HG03045 (cell line): ENCODE measurements around the gene IGFL4.

Experiments
- ATAC-seq: cut with Tn5 transposase; IDR thresholded peaks from one replicate; pipeline ENCODE4 v1.9.1; 2021; ENCODE audit warnings: mild to moderate bottlenecking, moderate library complexity; ENCODE audit not compliant: unreplicated experiment

The IGFL4 gene

DNA sequence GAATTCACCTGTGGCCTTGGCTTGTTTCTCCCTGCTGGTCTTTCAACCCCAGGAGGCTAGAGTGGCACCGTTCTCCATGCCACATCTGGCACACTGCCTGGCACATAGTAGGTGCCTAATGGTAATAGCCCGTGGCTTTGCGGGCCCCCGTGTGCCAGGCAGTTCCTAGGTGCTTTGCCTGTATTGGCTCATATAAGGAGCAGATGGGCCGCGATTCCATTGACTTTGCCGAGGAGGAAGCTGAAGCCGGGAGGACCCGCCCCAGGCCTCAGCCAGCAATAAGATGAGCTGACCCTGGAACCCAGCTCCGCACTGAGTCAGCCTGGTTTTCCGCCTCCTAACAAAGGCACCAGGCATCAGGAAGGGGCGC is 18.8 kb downstream of the IGFL4 start:
- no peak for ATAC-seq

DNA sequence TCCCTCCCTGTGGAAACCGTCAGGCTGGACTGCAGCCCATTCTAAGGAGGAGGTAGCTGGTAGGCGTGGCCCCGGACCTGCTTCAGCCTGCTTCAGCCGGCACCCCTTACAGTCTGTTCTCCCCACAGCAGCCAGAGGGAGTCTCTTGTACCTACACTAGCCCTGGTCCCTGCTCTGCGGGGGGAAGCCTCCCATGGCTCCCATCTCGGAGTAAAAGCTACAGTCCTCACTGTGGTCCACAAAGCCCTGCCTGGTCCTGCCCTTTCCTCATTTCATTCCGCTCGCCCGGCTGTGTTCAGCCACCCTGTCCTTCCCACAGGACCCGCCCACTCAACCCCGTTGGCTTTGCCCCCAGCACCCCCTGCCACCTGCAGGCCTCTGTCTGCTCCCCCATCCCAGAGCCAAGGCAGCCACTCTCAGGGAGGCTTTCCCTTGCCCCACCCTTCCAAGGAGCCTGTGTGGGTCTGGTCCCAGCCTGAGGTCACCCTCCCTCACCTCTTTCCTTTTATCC is 19.2 kb downstream of the IGFL4 start:
- ATAC-seq: no peak

DNA sequence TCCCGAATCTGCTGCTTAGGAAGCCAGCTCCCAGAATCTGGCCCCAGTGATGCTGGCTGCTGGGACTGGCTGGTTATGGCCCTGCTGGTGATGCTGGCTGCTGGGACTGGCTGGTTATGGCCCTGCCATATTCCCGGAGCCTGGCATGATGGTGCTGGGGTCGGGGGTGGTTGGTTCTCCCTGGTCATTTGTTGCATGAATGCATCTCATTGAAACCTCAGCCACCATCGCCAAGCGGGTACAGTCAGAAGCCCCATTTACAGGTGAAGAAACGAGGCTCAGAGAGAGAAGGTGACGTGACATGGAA is 20.0 kb downstream of the IGFL4 start:
- ATAC-seq: no peak

DNA sequence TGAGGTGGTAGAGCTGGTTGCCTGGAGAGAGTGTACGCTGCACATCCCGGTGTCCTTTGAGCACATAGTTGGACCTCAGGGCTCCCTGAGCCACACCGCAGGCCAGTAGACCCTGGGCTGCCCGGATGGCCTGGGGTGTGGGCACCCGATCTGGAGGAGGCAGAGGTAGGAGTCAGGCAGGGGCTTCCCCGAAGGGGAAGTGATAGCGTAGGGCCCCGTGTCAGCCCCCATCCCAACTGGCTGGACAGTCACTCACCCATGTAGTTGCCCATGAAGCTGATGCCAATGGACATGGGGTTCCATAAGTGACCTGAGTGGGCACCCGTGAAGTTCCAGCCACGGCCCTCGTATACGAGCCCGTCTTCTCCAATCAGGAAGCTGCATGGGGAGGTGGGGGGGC is 21.5 kb downstream of the IGFL4 start:
- ATAC-seq: no peak

DNA sequence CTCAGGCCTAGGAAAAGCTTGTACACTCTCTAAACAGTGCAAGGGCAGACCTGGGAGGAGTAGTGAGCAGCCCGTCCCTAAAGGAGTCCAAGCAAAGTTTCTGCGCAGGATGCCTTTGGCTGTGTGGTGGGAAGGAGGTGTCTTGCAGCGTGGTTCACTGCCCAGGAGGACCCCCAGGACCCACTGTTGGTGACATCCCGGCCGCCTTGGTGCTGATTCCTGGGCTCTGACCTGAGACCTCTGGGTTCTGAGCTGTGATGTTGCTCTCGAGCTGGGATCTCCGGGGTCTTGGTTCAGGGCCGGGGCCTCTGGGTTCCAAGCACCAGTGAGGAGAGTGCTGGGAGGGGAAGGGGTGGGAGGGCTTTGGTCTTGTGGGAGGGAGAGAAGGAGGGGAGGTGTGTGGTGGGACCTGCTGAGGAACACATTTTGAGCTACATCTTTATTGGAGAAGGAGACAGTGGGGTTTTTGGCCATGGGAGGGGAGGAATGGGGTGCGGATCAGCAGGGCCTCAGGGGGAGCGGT is 22.0 kb downstream of the IGFL4 start:
- ATAC-seq: no peak

DNA sequence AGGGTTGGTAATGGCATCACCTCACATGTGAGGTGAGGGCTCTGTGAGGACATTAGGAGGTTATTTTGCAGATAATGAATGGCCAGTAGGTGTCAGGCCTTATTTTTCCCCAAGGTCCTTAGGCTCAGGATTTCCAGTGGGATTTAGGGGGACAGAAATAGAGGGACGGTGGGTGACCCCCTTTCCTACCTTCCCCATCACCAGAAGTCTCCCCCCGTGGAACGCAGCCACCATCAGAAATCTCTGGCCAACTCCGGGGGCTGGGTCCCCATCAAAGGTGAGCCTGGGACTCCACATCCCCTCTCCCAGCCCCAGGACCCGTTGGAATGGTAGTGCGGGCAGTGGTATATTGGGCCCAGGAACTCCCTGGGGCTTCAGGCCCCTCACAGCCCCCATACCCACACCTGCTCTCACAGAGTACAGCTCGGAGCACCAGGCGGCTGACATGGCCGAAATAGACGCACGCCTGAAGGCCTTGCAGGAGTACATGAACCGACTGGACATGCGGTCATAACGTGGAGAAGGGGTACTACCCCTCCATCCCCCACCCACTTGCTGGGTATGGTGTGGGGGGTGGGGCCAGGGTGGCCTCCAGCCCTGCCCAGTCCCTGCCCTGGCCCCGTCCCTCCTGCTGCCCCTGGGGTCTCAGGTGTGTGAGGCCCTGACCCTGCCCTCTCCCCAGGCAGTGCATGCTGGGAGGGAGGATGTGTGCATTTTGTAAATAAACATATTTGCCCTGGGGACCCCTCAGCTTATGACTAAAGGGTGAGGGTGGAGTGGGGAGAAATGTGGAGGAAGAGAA is 22.7 kb downstream of the IGFL4 start:
- ATAC-seq: no peak

DNA sequence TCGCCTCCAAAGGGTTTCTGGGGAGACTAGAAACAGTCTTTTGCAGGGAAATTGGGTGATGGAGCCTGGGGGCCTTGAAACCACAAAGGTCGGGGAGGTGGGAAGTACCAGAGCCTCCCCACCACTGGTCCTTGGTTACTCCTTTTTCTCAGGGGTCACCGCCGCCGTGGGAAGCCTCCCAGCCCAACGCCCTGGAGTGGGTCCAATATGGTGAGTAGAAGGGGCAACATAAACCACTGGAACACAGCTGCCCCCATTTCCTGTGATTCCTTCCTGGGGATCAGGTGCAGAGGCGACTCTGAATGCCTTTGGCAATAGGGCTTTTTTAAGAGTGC is 23.7 kb downstream of the IGFL4 start:
- ATAC-seq: no peak

DNA sequence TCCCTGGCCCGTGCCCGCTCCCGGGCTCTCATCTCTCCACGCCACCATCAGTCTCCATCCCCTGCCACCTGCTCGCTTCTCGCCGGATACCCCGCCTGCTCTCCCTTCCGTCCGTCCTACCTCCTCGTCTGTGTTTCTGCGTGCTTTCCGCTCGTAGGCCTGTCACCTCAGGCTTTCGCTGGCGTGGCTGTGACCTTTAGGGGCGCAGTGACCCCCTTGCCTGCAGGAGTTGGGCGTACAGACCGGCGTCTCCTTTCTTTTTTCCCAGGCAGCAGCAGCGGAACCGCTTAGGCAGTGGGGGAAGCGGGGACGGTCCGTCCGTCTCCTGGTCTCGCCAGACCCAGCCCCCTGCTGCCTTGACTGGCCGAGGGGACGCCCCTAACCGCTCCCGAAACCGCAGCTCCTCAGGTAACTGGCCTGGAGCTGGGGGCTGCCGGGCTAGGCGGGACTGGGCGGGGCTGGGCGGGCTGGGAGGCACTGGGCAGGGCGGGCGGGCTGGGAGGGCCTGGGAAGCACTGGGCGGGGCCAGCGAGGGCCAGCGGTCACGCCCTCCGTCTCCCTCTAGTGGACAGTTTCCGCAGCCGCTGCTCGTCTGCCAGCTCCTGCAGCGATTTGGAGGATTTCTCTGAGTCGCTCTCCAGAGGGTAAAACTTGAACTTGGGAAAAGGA is 24.2 kb downstream of the IGFL4 start:
- peak; percentile 61 for ATAC-seq

DNA sequence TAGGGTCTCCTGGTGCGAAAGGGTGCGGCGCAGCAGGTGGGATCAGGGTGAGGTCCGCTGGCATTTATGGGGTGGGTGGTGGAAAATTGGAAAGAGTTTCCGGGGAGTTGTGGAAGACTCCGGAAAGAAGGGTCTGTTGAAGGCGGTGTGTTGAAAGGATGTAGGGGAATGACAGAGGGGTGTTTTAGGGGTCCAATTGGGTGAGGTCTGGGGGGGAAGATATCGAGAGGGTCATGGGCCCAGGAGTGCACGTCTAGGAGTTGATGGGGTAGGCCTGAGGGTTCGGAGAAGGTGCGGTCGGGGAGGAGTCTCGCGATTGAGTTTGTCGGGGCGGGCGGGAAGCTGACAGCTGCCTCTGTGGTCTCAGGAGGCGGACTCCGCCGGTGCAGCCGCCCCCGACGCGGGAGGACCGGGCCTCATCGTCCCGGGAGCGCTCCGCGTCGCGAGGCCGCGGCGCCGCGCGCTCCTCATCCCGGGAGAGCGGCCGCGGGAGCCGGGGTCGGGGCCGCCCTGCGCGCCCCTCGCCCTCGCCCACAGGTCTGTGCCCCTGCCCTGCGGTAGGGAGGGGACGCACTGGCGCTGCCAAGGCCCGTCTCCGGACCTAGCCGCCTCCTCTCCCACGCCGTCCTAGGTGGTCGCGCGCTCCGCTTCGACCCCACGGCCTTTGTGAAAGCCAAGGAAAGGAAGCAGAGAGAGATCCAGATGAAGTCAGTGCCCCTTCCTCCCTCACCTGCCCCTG is 24.9 kb downstream of the IGFL4 start:
- no peak for ATAC-seq

DNA sequence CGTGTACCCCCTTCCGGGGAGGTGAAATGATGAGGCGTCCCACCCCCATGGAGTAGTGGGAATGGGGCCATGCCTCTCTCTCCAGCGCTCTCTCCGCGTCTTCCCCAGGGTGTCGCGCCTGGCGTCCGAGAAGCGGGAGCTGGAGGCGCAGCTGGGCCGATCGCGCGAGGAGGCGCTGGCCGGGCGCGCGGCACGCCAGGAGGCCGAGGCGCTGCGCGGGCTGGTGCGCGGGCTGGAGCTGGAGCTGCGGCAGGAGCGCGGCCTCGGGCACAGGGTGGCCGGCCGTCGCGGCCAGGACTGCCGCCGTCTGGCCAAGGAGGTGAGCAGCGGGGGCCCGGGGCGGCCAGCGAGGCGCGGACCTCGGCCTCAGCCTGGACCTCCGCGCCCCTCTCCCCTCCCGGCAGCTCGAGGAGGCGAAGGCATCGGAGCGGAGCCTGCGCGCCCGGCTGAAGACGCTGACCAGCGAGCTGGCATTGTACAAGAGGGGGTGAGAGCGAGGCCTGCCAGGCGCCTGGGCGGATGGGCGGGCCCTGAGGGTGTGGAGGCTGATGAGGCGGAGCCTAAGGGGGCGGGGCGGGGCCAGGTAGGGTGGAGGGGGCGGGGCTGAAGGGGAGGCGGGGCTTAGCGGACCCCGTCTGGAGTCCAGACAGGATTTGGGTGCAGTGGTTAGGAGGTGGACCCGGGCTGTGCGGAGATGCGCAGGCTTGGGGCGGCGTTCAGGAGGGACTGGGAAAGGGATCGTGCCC is 25.7 kb downstream of the IGFL4 start:
- no peak for ATAC-seq

DNA sequence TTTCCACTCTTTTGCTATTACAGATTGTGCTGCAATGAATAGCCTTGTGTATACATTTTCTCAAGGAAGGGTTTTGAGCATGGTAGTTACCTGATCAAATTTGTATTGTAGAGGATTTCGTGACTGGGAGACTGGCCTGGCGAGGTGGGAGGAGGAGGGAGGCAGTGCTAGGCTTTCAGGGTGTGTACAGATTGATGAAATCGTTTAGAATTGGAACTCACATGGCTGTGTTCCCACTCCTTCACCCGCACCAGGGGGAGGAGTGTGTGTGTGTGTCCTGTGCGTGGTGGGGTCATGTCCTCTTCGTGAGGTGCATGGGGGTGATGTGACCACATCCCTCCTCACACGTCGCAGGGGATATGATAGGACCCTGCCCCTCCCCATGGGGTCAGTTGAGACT is 26.3 kb downstream of the IGFL4 start:
- ATAC-seq: no peak

DNA sequence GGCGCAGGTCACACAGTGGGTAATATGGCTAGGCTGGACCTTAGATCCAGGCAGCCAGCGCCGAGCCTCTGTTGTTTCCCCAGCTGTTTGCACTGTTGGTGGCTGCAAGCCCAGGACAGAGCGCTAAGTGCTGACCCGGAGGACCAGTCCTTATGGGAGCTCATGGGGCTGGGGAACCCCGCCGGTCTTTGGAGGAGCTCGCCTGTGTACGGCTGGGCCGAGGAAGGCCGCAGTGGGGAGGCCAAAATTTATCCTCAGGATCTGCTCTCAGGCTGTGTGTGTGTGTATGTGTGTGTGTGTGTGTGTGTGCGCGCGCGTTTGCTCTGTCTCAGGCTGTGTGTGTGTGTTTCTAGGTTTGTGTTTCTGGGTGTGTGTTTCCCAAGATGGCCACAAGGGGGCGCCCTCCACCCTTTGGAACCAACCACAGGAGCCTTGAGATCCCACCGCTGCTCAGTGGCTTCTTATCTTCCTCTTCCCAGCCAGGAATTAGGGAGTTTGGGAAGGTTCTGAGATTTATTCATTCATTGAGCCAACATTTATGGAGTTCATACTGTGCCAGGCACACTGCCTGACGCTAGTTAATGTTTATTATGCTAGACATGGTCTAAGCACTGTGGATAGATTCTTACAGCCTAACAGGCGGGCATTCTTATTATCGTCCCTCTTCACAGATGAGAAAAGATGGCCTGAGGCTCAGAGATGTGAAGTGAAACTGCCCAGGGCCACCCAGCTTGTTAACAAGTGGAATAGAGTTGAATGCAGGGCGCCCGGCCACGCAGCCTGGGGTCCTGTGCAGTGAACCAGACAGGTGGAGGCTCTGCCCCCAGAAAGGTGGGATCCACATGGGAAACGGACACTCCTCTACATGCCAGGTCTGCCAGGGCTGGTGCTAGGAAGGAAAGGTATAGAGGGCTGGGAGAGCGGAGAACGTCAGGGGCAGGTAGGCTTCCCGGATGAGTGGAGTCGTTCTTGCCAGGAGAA is 31.0 kb downstream of the IGFL4 start:
- no peak for ATAC-seq

DNA sequence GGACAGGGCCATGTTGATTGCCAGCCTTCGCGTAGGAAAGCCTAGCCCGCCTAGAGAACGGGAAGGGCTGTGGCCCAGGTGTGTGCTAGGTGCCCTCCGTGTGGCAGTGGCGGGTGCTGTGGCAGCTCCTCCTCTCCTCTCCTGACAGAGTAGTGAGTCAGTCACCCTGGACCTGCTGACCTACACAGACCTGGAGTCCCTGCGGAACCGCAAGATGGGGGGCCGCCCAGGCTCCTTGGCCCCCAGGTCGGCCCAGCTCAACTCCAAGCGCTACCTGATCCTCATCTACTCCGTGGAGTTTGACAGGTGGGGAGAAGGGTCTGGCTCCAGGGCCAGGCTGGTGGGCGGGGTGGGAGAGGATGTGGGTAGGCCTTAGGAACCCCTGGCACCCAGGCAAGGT is 34.4 kb downstream of the IGFL4 start:
- no peak for ATAC-seq

DNA sequence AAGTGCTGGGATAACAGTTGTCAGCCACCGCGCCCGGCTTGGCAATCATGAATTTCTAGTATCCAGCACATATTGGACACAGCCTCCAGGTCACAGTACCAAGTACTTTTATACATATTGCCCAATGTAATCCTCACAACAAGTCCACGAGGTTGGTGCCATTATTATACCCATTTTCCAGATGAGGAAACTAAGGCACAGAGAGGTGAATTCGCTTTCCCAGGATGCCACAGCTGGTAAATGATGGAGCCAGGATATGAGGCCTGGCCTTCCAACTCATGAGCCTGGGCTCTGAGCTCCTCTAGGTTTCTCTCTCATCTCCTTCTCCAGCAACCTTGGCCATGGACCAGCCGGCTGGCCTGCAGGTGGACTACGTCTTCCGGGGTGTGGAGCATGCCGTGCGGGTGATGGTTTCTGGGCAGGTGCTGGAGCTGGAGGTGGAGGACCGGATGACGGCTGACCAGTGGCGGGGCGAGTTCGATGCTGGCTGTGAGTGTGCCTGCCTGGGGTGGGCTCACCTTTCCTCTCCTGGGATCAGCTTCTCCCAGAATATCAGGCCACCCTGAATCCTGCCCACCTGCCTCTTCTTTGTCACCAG is 38.0 kb downstream of the IGFL4 start:
- ATAC-seq: no peak

DNA sequence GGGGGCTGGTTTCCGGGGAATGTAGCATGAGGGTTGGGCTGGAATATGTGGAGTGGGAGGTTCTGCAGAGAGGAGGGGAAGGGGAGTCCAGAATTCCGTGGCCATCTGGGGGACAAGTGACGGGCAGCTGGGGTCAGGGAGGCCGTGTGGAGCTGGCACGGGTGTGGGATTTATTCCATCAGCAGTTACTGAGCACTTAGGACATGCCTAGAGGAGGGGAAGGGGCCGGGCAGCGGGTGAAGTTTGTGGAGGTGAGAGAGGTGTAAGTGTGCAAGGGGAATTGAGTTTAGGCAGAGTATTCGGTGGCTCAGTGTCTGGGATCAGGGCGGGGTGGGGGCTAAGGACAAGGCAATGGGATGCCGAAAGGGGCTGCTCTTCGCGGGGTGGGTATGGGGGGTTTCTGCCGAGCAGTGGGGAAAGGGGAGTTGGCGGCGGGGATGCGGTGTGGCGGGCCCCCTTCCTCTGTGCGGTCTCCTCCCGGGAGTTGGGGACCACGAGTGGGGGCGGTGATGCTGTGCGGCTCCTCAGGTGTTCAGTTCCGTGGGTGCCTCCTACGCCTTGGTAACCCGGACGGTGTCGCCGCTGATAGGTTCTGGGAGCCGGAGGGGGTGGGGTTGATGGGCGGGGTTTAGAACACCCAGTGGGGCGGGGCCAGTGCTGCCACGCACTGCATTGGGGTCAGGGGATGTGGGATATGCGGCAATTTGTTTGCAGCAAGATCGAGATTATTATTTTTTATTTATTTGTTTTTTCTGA is 40.1 kb downstream of the IGFL4 start:
- no peak for ATAC-seq

DNA sequence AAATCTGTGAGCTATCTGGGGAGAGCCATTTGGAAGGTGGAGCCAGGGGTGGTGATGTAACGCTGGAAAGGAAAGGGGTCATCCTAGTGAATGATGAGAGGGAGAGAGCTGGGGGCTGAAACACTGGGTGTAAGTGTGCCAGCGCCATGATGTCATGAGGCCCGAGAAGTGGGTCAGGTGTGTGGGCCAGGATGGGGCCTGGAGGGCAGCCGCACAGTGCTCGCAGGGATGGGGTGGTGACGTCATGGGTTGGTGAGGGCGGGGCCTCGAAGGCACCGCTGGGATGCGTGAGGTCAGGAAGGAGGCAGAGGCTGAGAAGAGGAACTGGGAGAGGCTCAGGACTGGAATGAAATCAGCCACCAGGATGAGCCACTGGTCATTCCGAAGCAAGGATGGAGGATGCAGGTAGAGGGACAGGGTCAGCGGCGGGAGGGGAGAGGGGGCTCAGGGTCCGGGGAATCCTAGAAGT is 41.1 kb downstream of the IGFL4 start:
- ATAC-seq: no peak

DNA sequence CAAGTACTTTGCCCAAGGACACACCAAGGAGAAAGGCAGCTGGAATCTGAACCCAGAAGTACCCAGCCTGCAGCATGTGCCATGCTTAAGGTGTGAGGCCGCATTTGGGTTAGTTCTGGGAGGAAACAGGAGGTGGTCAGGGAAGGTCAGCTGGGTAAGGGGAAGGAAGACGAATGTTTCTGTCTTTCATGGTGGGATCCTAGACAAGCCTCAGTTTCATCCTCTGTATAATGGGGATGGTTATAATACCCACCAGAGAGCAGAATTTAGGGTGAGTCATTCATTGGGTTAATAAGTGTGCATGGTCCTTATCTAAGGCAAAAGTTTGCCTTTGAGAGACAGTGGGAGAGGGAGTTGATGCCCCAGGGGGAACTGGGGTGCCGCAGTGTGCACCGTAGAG is 42.0 kb downstream of the IGFL4 start:
- no peak for ATAC-seq

DNA sequence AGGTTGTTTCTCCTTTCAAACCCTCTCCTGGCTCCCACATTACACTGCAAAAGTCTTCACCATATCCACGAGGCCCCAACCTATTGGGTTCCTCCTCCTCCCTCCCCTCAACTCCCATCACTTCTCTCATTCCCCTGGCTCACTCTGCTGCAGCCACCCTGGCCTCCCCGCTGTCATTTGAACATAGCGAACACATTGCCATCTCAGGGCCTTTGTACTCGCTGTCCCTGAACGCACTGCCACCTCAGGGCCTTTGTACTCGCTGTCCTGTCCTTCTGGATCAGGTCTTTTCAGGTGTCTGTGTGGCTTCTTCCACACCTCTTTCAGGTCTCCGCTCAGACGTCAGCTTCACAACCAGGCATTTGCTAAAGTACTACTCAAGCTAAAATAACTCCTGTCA is 43.9 kb downstream of the IGFL4 start:
- ATAC-seq: no peak
